DOHH2 (cell line): Measurements from ENCODE around the gene OR5B21.

Source experiments
- H3F3A ChIP-seq: fragments of 200-600 bp; sonication (generic), shearing (Covaris generic); 2 replicates; pipeline ENCODE4 v1.6.0; 2016; ENCODE audit warnings: antibody characterized with exemption, mild to moderate bottlenecking; ENCODE audit not compliant: control insufficient read depth, insufficient read depth
- H3K27ac ChIP-seq: fragments of 200-600 bp; sonication (generic); 2 replicates; pipeline ENCODE4 v1.5.1; 2014; ENCODE audit warnings: low read depth, mild to moderate bottlenecking, low read length, moderate library complexity
- H3K27me3 ChIP-seq: fragments of 200-600 bp; sonication (generic); 2 replicates; pipeline ENCODE4 v1.6.1; 2014; ENCODE audit warnings: mild to moderate bottlenecking, low read length, mixed read lengths; ENCODE audit not compliant: control insufficient read depth
- H3K36me3 ChIP-seq: fragments of 200-600 bp; sonication (generic); 2 replicates; pipeline ENCODE4 v1.6.1; 2014; ENCODE audit warnings: mild to moderate bottlenecking, low read length, moderate library complexity, mixed read lengths; ENCODE audit not compliant: control insufficient read depth
- H3K4me1 ChIP-seq: fragments of 200-600 bp; sonication (generic); 2 replicates; pipeline ENCODE4 v1.6.1; 2014; ENCODE audit warnings: mild to moderate bottlenecking, low read length, mixed read lengths; ENCODE audit not compliant: control insufficient read depth
- H3K4me2 ChIP-seq: fragments of 200-600 bp; sonication (generic); 2 replicates; pipeline ENCODE4 v1.6.0; 2014; ENCODE audit warnings: mild to moderate bottlenecking, low read length, moderate library complexity
- H3K4me3 ChIP-seq: fragments of 200-600 bp; sonication (generic); 2 replicates; pipeline ENCODE4 v1.5.1; 2014; ENCODE audit warnings: mild to moderate bottlenecking, low read length, mixed read lengths
- H3K79me2 ChIP-seq: fragments of 200-600 bp; sonication (generic); 2 replicates; pipeline ENCODE4 v1.6.1; 2014; ENCODE audit warnings: mild to moderate bottlenecking, low read length, mixed read lengths; ENCODE audit not compliant: control insufficient read depth
- H3K9me2 ChIP-seq: fragments of 200-600 bp; sonication (generic); replicated peaks from 2 replicates; pipeline ENCODE4 v1.6.1; 2014; ENCODE audit warnings: mild to moderate bottlenecking, low read length, mixed read lengths; ENCODE audit not compliant: control insufficient read depth
- H3K9me3 ChIP-seq: fragments of 200-600 bp; sonication (generic); 2 replicates; pipeline ENCODE4 v1.6.1; 2014; ENCODE audit warnings: antibody characterized with exemption, low read length, mixed read lengths; ENCODE audit not compliant: control insufficient read depth, insufficient read depth
- H4K20me1 ChIP-seq: fragments of 200-600 bp; sonication (generic); 2 replicates; pipeline ENCODE4 v1.6.0; 2014; ENCODE audit warnings: low read depth, mild to moderate bottlenecking, antibody characterized with exemption, low read length, moderate library complexity; ENCODE audit not compliant: control insufficient read depth, insufficient read depth
- EZH2phosphoT487 ChIP-seq: fragments of 200-600 bp; sonication (generic); IDR thresholded peaks from 2 replicates; pipeline ENCODE4 v1.6.1; 2017; ENCODE audit warnings: borderline replicate concordance, mild to moderate bottlenecking, antibody characterized with exemption, low read length, moderate library complexity, mixed read lengths
- TF ChIP-seq, protein P1 (sequence below): fragments of 200-600 bp; sonication (generic); IDR thresholded peaks from one replicate; pipeline ENCODE4 v1.5.1; 2014; ENCODE audit warnings: antibody characterized with exemption, mild to moderate bottlenecking, low read depth, low read length; ENCODE audit not compliant: poor library complexity, severe bottlenecking

Gene OR5B21

GRCh38 chr11:58525037-58525614, 17.2 kb upstream of the OR5B21 start:
- Histone ChIP-seq H3K9me2 (no peaks in the 10 kb centered on the region), H4K20me1 (peaks cover 21% of the 10 kb centered on the region; the same call in 1 of the 2 replicates), H3K4me2 (peak overlapping the region; percentile 63), H3K4me1 (peaks cover 46% of the 10 kb centered on the region), H3K9me3 (no peaks in the 10 kb centered on the region), H3K27me3 (no peaks in the 10 kb centered on the region), H3K27ac (peak overlapping the region; percentile 89), H3K4me3 (peak overlapping the region; percentile 45), H3F3A (peaks cover 33% of the 10 kb centered on the region), H3K79me2 (no peaks in the 10 kb centered on the region), H3K36me3 (peaks cover 41% of the 10 kb centered on the region)
- TF ChIP-seq, protein P1, sequence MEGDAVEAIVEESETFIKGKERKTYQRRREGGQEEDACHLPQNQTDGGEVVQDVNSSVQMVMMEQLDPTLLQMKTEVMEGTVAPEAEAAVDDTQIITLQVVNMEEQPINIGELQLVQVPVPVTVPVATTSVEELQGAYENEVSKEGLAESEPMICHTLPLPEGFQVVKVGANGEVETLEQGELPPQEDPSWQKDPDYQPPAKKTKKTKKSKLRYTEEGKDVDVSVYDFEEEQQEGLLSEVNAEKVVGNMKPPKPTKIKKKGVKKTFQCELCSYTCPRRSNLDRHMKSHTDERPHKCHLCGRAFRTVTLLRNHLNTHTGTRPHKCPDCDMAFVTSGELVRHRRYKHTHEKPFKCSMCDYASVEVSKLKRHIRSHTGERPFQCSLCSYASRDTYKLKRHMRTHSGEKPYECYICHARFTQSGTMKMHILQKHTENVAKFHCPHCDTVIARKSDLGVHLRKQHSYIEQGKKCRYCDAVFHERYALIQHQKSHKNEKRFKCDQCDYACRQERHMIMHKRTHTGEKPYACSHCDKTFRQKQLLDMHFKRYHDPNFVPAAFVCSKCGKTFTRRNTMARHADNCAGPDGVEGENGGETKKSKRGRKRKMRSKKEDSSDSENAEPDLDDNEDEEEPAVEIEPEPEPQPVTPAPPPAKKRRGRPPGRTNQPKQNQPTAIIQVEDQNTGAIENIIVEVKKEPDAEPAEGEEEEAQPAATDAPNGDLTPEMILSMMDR, result no peak
- no peak for TF ChIP-seq EZH2phosphoT487

GRCh38 chr11:58524232-58525036, 16.5 kb upstream of the OR5B21 start:
- no peaks in the 10 kb centered on the region for H3K9me3 ChIP-seq
- H3F3A ChIP-seq, result peaks cover 33% of the 10 kb centered on the region
- peak overlapping the region; percentile 54 for H3K4me2 ChIP-seq
- peaks cover 35% of the 10 kb centered on the region for H3K36me3 ChIP-seq
- peaks cover 46% of the 10 kb centered on the region for H3K4me1 ChIP-seq
- H3K4me3 ChIP-seq, result peak overlapping the region; percentile 34
- peak overlapping the region; percentile 89 for H3K27ac ChIP-seq
- peaks cover 21% of the 10 kb centered on the region; the same call in 1 of the 2 replicates for H4K20me1 ChIP-seq
- H3K79me2 ChIP-seq, result no peaks in the 10 kb centered on the region
- no peaks in the 10 kb centered on the region for H3K9me2 ChIP-seq
- TF ChIP-seq EZH2phosphoT487, result no peak
- TF ChIP-seq, protein P1, result peak; percentile 96
- no peaks in the 10 kb centered on the region for H3K27me3 ChIP-seq

- Histone ChIP-seq H3K4me1 (no peaks in the 10 kb centered on the region), H3K9me2 (no peaks in the 10 kb centered on the region), H3K27ac (no peak overlapping the region), H3K36me3 (no peaks in the 10 kb centered on the region), H3F3A (no peaks in the 10 kb centered on the region), H3K79me2 (no peaks in the 10 kb centered on the region), H3K9me3 (no peaks in the 10 kb centered on the region), H3K4me3 (no peak overlapping the region), H3K4me2 (no peak overlapping the region), H3K27me3 (peaks cover 3% of the 10 kb centered on the region; the same call in 1 of the 2 replicates), H4K20me1 (no peaks in the 10 kb centered on the region)
- TF ChIP-seq EZH2phosphoT487, result no peak
- TF ChIP-seq, protein P1, result peak; percentile 57
Measured at GRCh38 chr11:58513747-58514367, 6.0 kb upstream of the OR5B21 start.
